Smooth muscle cell (in vitro differentiated cells): ENCODE measurements around the gene ACER1. TPM values are rescaled to one million over a fixed set of nuclear protein-coding genes. Genes with fewer than 3 reads are reported as not detected.
"Not testable (repeated sequence)": the region's sequence is repeated elsewhere in the genome, so short reads cannot be mapped to it uniquely, and the experiment has no call there.

Experiments used
- DNase-seq: peaks from one replicate; lab custom pipeline; 2025; ENCODE audit not compliant: unreplicated experiment; lab: John Stamatoyannopoulos, UW
- H2AFZ ChIP-seq: fragments of 200-600 bp; sonication (generic); 2 replicates; pipeline ENCODE4 v1.6.0; 2016; ENCODE audit warnings: antibody characterized with exemption, low read depth, mild to moderate bottlenecking
- H3F3A ChIP-seq: fragments of 200-600 bp; sonication (generic); 2 replicates; pipeline ENCODE4 v1.6.0; 2017; ENCODE audit warnings: antibody characterized with exemption, low read depth
- H3K27ac ChIP-seq: fragments of 200-600 bp; sonication (generic); 2 replicates; pipeline ENCODE4 v1.5.1; 2016; ENCODE audit warnings: low read depth, mild to moderate bottlenecking
- H3K27me3 ChIP-seq: fragments of 200-600 bp; sonication (generic); 2 replicates; pipeline ENCODE4 v1.6.1; 2016; ENCODE audit warnings: low read depth, mild to moderate bottlenecking
- H3K36me3 ChIP-seq: fragments of 200-600 bp; sonication (generic); 2 replicates; pipeline ENCODE4 v1.5.1; 2016; ENCODE audit warnings: low read depth
- H3K4me1 ChIP-seq: fragments of 200-600 bp; sonication (generic); 2 replicates; pipeline ENCODE4 v1.5.1; 2016; ENCODE audit warnings: low read depth
- H3K4me2 ChIP-seq: fragments of 200-600 bp; sonication (generic); 2 replicates; pipeline ENCODE4 v1.6.0; 2016; ENCODE audit warnings: mild to moderate bottlenecking
- H3K4me3 ChIP-seq: fragments of 200-600 bp; sonication (generic); 2 replicates; pipeline ENCODE4 v1.5.1; 2016; ENCODE audit warnings: mild to moderate bottlenecking
- H3K79me2 ChIP-seq: fragments of 200-600 bp; sonication (generic); 2 replicates; pipeline ENCODE4 v1.6.0; 2016; ENCODE audit warnings: low read depth, mild to moderate bottlenecking
- H3K9ac ChIP-seq: fragments of 200-600 bp; sonication (generic); 2 replicates; pipeline ENCODE4 v1.6.0; 2016; ENCODE audit warnings: low read depth
- H3K9me3 ChIP-seq: fragments of 200-600 bp; sonication (generic); replicated peaks from 2 replicates; pipeline ENCODE4 v1.5.1; 2016; ENCODE audit warnings: low read depth
- H4K20me1 ChIP-seq: fragments of 200-600 bp; sonication (generic); 2 replicates; pipeline ENCODE4 v1.6.0; 2016; ENCODE audit warnings: low read depth
- WGBS: methylation state at CpG from one replicate; pipeline ENCODE4 v1.1.7; 2016; ENCODE audit warnings: low lambda C conversion rate; 5-methylcytosine and 5-hydroxymethylcytosine counted together
- polyA plus RNA-seq: library from polyadenylated mRNA; unstranded; fragments of >200 nt; fragmentation: Nextera tagmentation; extraction: Ambion mirVana; gene quantifications from 2 replicates; pipeline ENCODE4 v1.2.1, GENCODE V29; 2016
- total RNA-seq: library from RNA; depleted of rRNA; stranded (reverse); fragments of >200 nt; gene quantifications from 2 replicates; pipeline ENCODE4 v1.2.3, GENCODE V29; 2014
- TF ChIP-seq, protein P1 (sequence below): fragments of 200-600 bp; sonication (generic); IDR thresholded peaks from 2 replicates; pipeline ENCODE4 v1.5.1; 2017; ENCODE audit warnings: borderline replicate concordance, mild to moderate bottlenecking, antibody characterized with exemption; ENCODE audit not compliant: insufficient read depth, poor library complexity, severe bottlenecking

The ACER1 gene
- total and polyA plus RNA-seq, 2 experiments from 2014 or later = not detected

DNA sequence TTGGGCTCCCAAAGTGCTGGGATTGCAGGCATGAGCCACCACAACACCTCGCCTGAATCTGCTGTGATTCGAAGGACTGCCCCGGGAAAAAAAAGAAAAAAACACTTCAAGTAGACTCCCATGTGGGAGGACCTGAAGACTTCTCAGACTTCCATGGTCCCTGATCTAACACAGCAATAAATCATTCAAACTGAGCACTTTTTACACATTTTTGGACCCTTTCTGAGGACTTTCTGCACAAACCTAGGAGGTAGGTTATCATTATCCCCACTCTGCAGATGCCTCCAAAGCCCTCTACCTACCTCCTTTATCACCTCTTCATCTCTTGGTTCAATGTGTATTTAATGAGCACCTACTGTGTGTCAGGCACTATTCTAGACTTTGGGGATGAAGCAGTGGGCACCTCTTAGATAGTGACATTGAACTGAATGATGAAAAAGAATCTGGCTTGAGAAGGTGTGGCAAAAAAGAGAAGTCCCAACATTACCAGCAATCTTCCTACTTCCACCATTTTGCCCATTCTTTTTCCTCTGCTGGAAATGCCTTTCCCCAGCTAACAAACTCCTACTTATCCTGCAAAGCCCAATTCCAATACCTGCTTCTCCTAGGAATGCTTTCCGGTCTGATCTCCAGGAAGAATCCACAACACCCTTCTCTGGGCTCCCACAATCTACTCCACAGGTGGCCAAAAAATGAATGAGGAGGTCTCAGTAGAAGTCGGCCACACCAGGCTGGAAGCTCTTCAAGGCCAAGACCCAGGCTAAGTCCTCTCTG lies 26.3 kb upstream of the ACER1 start:
- Histone ChIP-seq H3K9me3 (no peaks in the 10 kb centered on the region), H3K9ac (no peak overlapping the region), H3K27me3 (no peaks in the 10 kb centered on the region), H3K4me1 (peaks cover 5% of the 10 kb centered on the region), H3F3A (no peaks in the 10 kb centered on the region), H4K20me1 (no peaks in the 10 kb centered on the region), H3K36me3 (no peaks in the 10 kb centered on the region), H3K79me2 (peaks cover 12% of the 10 kb centered on the region), H3K4me2 (no peak overlapping the region), H3K27ac (no peak overlapping the region), H3K4me3 (no peak overlapping the region), H2AFZ (no peak overlapping the region)
- WGBS = 92% methylated on average over 5 of the region's 5 CpGs
- TF ChIP-seq, protein P1, sequence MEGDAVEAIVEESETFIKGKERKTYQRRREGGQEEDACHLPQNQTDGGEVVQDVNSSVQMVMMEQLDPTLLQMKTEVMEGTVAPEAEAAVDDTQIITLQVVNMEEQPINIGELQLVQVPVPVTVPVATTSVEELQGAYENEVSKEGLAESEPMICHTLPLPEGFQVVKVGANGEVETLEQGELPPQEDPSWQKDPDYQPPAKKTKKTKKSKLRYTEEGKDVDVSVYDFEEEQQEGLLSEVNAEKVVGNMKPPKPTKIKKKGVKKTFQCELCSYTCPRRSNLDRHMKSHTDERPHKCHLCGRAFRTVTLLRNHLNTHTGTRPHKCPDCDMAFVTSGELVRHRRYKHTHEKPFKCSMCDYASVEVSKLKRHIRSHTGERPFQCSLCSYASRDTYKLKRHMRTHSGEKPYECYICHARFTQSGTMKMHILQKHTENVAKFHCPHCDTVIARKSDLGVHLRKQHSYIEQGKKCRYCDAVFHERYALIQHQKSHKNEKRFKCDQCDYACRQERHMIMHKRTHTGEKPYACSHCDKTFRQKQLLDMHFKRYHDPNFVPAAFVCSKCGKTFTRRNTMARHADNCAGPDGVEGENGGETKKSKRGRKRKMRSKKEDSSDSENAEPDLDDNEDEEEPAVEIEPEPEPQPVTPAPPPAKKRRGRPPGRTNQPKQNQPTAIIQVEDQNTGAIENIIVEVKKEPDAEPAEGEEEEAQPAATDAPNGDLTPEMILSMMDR = no peak
- no peak for DNase-seq

DNA sequence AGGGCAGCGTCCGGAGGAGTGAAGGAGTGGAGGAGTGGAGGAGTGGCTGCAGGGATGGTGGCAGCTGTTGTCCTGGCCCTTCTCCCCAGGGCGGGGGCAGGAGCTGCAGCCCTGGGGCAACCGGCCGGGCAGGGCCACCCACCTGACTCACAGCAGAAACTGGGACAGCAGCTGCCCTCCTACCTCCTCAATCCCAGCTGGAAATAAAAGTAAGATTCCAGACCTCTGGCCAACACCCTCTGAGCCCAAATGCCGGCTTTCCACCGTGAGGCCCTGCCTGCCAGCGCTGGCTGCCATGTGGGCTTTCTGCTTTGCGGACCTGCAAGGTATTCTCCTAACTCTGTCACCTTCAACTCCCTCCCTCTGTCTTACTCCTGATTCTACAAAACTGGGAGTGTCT lies 24.6 kb upstream of the ACER1 start:
- peaks cover 12% of the 10 kb centered on the region for H3K79me2 ChIP-seq
- no peak overlapping the region for H3K4me2 ChIP-seq
- no peaks in the 10 kb centered on the region for H3F3A ChIP-seq
- TF ChIP-seq, protein P1 = no peak
- no peak for DNase-seq
- no peaks in the 10 kb centered on the region for H3K36me3 ChIP-seq
- H3K27ac ChIP-seq = no peak overlapping the region
- H3K9me3 ChIP-seq = no peaks in the 10 kb centered on the region
- WGBS = 81% methylated on average over 9 of the region's 9 CpGs
- no peaks in the 10 kb centered on the region for H4K20me1 ChIP-seq
- no peak overlapping the region for H3K9ac ChIP-seq
- H3K27me3 ChIP-seq = no peaks in the 10 kb centered on the region
- H3K4me3 ChIP-seq = no peak overlapping the region
- no peak overlapping the region for H2AFZ ChIP-seq
- peaks cover 5% of the 10 kb centered on the region for H3K4me1 ChIP-seq

DNA sequence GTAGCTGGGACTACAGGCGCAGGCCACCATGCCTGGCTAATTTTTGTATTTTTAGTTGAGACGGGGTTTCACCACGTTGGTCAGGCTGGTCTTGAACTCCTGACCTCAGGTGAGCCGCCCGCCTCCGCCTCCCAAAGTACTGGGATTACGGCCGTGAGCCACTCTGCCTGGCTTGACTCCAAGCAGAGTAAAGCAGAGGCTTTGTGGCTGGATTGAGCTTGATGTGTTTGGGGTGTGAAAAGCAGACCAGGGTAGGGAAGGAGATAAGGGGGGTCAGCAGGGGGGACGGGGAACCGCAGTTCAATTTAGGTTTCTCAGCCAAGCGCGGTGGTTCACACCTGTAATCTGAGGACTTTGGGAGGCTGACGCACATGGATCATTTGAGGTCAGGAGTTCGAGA lies 23.8 kb upstream of the ACER1 start:
- Histone ChIP-seq H3K9me3 (no peaks in the 10 kb centered on the region), H3K9ac (no peak overlapping the region), H3K4me2 (no peak overlapping the region), H3K36me3 (no peaks in the 10 kb centered on the region), H3K4me3 (no peak overlapping the region), H3K79me2 (peaks cover 7% of the 10 kb centered on the region), H3K27me3 (no peaks in the 10 kb centered on the region), H3K27ac (no peak overlapping the region), H2AFZ (no peak overlapping the region), H4K20me1 (no peaks in the 10 kb centered on the region), H3K4me1 (peaks cover under 1% of the 10 kb centered on the region), H3F3A (no peaks in the 10 kb centered on the region)
- DNase-seq = no peak
- TF ChIP-seq, protein P1 = no peak
- 94% methylated on average over 14 of the region's 14 CpGs for WGBS

DNA sequence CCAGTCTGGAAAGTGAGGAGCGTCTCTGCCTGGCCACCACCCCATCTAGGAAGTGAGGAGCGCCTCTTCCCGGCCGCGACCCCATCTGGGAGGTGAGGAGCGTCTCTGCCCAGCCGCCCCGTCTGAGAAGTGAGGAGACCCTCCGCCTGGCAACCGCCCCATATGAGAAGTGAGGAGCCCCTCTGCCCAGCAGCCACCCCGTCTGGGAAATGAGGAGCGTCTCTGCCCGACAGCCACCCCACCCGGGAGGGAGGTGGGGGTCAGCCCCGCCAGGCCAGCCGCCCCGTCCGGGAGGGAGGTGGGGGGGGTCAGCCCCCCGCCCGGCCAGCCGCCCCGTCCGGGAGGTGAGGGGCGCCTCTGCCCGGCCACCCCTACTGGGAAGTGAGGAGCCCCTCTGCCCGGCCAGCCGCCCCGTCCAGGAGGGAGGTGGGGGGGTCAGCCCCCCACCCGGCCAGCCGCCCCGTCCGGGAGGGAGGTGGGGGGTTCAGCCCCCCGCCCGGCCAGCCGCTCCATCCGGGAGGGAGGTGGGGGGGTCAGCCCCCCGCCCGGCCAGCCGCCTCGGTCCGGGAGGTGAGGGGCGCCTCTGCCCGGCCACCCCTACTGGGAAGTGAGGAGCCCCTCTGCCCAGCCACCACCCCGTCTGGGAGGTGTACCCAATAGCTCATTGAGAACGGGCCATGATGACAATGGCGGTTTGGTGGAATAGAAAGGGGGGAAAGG lies 22.1 kb upstream of the ACER1 start:
- H3K4me2 ChIP-seq, H4K20me1 ChIP-seq, H3F3A ChIP-seq, H3K27ac ChIP-seq, H3K27me3 ChIP-seq, H3K4me1 ChIP-seq, DNase-seq, H3K36me3 ChIP-seq, H3K9ac ChIP-seq, H3K79me2 ChIP-seq, H3K9me3 ChIP-seq, H2AFZ ChIP-seq, H3K4me3 ChIP-seq: not testable (repeated sequence)
- 95% methylated on average over 20 of the region's 46 CpGs for WGBS
